Left forelimb (tissue), 1 donor: Measurements from ENCODE around the gene INHBE.
A peak's percentile ranks its signal among the peaks of the same experiment; 100 is the strongest.
"Not testable (repeated sequence)": the region's sequence is repeated elsewhere in the genome, so short reads cannot be mapped to it uniquely, and the experiment has no call there.

Experiments
- DNase-seq: peaks from one replicate; pipeline ENCODE4 v3.0.0-alpha.2; 2018; ENCODE audit warnings: low spot score

INHBE gene

DNA sequence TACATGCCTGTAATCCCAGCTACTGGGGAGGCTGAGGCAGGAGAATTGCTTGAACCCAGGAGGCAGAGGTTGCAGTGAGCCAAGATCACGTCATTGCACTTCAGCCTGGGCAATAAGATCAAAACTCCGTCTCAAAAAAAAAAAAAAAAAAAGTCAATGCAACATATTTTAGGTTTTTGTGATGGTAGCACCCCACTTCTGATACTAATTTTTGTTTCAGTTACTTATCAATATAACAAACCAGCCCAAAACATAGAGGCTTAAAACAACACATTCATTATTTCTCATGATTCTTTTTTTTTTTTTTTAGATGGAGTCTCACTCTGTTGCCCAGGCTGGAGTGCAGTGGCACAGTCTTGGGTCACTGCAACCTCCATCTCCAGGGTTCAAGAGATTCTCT is 13.7 kb upstream of the INHBE start:
- not testable (repeated sequence) for DNase-seq

DNA sequence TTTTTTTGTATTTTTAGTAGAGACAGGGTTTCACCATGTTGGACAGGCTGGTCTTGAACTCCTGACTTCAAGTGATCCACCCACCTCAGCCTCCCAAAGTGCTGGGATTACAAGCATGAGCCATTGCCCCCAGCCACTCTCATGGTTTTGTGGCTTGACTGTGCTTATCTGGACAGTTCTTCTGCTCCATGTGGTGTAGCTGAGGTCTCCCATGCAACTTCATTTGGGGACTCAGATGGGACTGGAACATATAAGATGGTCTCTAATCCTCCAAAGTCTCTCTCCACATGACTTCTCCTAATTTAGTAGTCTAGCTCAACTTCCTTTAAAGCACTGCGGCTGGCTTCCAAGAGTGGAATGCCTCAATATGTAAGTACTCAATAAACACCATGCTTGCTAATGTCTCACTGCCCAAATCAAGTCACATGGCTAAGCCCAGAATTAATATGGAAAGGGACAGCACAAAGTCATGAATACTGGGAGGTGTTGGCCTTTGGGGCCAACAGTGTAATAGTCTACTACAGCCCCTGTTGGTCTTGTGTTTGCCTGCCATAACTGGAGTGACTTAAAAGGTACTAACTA is 13.2 kb upstream of the INHBE start:
- no peak for DNase-seq

DNA sequence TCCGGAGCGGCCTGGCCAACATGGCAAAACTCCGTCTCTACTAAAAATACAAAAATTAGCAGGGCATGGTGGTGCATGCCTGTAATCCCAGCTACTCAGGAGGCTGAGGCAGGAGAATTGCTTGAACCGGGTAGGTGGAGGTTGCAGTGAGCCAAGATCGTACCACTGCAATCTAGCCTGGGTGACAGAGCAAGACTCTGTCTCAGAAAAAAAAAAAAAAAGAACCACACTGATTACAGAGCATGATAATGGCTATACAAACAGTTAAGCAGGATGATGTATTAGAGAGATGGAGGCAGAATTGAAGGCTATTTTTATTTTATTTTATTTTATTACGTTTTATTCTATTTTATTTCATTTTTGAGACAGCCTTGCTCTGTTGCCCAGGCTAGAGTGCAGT is 10.8 kb upstream of the INHBE start:
- DNase-seq = not testable (repeated sequence)

DNA sequence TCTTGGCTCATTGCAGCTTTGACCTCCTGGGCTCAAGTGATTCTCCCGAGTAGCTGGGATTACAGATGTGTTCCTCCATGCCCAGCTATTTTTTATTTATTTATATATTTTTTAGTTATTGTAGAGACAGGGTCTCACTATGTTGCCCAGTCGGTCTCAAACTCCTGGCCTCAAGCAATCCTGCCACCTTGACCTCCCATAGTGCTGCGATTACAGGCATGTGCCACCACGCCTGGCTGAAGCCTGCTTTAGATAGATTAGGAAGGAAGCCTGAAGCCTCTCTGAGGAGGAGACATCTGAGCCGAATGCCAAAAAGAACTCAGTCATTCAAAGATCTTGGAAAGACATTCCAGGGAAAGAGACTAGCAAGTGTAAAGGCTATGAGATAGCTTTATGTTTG is 10.4 kb upstream of the INHBE start:
- DNase-seq = no peak

DNA sequence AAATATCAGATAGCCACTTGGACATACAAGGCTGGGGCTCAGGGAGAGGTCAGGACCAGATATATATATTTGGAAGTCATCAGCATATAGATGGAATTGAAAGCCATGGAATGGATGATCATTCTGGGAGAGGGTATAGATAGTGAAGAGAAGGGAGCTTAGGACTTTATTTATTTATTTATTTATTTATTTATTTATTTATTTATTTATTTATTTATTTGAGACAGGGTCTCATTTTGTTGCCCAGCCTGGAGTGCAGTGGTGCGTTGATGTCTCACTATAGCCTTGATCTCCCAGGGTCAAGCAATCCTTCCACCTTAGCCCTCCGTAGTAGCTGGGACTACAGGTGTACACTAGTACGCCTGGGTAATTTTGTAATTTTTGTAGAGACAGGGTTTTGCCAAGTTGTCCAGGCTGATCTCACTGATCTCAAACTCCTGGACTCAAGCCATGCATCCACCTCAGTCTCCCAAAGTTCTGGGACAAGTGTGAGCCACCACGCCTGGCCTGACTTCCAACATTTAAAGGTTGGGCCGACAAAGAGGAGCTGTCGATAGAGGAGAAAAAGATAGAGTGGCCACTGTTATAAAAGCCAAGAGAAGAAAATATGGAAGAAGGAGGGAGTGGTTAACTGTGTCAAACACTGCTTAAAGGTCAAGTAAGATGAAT is 8.7 kb upstream of the INHBE start:
- no peak for DNase-seq

DNA sequence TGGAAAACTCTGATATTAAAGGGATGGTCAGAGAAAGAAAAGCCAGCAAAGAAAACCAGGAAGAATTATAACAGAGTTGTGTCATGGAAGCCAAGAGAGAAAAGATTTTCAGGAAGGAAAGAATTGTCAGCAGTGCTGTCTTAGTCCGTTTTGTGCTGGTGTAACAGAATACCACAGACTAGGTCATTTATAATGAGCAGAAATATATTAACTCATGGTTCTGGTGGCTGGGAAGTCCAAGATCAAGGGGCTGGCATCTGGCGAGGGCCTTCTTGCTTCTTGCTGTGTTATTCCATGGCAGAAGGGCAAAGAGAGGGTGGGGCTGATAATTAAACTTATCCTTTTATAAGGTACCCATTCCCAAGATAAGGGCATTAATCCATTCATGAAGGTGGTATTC is 6.4 kb upstream of the INHBE start:
- no peak for DNase-seq

DNA sequence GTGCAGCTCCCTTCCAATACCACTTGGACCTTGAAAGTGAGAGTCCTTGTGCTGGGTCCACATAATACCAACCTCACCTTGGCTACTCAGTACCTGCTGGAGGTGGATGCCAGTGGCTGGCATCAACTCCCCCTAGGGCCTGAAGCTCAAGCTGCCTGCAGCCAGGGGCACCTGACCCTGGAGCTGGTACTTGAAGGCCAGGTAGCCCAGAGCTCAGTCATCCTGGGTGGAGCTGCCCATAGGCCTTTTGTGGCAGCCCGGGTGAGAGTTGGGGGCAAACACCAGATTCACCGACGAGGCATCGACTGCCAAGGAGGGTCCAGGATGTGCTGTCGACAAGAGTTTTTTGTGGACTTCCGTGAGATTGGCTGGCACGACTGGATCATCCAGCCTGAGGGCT is 5.7 kb upstream of the INHBE start:
- DNase-seq = peak; percentile 44

DNA sequence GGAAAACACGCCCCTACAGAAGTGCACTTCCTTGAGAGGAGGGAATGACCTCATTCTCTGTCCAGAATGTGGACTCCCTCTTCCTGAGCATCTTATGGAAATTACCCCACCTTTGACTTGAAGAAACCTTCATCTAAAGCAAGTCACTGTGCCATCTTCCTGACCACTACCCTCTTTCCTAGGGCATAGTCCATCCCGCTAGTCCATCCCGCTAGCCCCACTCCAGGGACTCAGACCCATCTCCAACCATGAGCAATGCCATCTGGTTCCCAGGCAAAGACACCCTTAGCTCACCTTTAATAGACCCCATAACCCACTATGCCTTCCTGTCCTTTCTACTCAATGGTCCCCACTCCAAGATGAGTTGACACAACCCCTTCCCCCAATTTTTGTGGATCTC is 5.0 kb upstream of the INHBE start:
- no peak for DNase-seq

DNA sequence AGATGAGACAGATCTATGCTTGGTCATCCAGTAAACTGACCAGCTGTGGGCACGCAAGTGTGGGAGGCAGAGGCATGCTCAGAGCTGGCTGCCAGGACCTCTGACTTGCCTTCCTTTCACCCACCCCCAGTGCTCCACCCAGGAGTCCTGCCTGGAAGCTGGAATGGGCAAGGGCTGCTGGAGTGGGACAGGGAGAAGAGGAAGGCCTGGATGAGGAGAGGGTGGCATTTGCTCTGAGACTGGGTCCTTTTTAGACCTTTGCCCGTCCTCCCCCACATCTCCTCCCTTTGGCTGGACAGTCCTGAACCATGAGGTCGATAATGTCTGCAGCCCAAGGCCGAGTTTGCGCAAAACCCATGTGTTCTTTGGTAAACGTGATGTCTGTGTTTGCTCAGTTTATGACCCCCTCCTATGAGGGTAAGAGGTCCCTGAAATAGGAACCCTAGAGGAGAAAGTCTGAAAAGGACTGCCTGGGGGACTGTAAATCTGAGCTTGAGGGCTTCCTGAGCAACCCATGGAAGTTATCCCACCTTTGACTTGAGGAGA is 3.8 kb upstream of the INHBE start:
- no peak for DNase-seq

DNA sequence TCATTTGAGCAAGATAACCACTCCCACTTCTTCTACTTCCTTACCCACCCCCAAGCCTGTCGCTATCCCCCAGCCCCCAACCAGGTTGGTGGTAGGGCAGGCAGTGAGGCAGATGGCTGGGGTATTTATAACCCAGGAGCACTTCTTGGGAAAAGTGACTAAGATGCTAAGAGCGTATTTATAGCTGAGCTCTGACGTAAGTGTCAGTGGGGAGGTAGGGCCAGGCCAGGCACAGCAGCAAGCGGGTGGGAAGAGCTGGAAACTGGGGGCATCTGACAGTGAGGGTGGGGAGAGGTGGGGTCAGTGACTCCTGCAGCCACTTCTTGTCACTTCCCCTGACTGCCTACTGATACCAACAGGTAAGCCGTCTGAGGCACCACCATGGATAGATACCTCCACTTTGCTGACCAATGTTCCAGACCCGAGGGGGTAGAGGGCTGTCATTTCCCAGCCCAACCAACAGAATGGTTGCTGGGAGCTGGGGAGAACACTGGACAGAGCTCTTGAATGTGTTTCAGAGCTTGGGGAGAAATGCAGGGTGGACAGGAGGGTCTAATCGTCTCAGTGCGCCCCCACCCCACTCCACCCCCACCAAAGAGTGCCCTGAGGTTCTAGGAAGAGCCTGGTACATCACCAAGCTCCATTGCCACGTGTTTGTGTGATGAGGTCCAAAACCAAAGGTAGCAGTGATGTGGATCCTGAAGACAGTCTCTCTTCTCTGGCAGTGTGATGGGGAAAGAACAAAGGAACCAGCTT is 2.7 kb upstream of the INHBE start:
- DNase-seq = peak; percentile 46

DNA sequence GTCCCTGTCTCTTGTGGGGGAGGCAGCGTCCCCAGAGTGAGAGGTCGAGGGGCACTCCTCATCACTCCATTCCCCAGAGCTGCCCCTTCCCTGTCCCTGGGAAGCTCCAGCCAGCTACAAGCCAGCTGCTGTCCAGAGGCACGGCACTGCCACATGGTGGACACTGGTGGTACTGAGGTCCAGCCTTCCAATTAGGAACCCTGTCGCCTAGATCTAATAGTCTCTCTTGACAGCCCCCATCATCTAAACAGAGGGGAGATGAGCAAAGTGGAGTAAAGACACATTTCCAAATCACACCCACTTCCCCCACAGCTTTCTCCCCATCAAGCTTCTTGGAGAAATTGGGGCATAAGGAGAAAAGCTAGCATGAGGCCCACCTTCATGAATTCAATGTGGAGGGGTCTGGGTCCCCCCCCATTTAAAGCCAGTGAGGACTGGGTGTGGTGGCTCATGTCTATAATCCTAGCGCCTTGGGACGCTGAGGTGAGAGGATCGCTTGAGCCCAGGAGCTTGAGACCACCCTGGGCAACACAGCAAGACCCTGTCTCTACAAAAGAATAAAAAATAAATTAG is 2.1 kb upstream of the INHBE start:
- DNase-seq = no peak

DNA sequence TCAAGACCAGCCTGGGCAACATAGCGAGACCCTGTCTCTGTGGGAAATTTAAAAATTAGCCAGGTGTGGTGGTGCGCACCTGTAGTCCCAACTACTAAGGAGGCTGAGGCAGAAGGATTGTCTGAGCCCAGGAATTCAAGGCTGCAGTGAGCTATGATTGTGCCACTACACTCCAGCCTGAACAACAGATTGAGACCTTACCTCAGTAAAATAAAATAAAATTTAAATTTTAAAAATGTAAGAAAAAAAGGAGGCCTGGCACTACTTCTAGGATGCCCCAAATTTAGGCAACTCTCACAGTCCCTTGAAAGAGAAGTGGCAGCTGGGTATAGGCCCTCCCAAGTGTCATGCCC is 918 bp upstream of the INHBE start:
- DNase-seq = no peak

DNA sequence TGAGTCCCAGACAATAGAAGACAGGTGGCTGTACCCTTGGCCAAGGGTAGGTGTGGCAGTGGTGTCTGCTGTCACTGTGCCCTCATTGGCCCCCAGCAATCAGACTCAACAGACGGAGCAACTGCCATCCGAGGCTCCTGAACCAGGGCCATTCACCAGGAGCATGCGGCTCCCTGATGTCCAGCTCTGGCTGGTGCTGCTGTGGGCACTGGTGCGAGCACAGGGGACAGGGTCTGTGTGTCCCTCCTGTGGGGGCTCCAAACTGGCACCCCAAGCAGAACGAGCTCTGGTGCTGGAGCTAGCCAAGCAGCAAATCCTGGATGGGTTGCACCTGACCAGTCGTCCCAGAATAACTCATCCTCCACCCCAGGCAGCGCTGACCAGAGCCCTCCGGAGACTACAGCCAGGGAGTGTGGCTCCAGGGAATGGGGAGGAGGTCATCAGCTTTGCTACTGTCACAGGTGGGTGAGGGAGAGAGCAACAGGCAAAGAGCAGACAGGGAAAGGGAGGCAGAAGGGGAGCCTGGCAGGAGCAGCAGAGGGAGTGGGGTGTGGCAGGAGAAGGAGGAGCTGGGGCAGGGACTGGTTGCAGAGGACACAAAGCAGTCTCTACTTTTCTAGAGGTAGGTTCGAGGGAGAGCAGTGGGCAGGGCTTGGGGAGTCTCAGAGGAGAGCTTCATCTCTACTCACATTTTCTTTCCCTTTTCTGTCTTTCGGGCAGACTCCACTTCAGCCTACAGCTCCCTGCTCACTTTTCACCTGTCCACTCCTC is 452 bp downstream of the INHBE start:
- peak; percentile 46 for DNase-seq

DNA sequence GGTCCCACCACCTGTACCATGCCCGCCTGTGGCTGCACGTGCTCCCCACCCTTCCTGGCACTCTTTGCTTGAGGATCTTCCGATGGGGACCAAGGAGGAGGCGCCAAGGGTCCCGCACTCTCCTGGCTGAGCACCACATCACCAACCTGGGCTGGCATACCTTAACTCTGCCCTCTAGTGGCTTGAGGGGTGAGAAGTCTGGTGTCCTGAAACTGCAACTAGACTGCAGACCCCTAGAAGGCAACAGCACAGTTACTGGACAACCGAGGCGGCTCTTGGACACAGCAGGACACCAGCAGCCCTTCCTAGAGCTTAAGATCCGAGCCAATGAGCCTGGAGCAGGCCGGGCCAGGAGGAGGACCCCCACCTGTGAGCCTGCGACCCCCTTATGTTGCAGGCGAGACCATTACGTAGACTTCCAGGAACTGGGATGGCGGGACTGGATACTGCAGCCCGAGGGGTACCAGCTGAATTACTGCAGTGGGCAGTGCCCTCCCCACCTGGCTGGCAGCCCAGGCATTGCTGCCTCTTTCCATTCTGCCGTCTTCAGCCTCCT is 1.1 kb downstream of the INHBE start:
- peak; percentile 46 for DNase-seq

DNA sequence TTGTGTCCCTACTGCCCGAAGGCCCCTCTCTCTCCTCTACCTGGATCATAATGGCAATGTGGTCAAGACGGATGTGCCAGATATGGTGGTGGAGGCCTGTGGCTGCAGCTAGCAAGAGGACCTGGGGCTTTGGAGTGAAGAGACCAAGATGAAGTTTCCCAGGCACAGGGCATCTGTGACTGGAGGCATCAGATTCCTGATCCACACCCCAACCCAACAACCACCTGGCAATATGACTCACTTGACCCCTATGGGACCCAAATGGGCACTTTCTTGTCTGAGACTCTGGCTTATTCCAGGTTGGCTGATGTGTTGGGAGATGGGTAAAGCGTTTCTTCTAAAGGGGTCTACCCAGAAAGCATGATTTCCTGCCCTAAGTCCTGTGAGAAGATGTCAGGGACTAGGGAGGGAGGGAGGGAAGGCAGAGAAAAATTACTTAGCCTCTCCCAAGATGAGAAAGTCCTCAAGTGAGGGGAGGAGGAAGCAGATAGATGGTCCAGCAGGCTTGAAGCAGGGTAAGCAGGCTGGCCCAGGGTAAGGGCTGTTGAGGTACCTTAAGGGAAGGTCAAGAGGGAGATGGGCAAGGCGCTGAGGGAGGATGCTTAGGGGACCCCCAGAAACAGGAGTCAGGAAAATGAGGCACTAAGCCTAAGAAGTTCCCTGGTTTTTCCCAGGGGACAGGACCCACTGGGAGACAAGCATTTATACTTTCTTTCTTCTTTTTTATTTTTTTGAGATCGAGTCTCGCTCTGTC is 1.8 kb downstream of the INHBE start:
- peak; percentile 34 for DNase-seq

DNA sequence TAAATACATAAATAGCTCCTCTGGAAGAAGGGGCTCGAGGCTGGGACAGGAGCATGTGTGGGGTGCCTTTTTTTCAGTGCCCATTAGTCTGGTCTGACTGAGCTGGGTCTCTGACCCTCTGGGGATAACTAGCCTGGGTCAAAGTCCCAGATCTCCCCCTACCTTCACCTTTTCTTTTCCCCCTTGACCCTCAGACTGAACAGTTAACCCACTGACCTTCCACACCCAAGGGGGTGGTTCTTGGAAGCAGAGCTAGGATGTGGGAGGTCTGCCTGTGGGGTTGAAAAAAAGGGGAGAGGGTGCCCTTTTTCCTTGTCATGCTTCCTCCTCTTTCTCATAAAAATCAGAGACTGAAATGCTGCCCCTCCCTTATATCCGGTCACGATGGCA is 3.6 kb downstream of the INHBE start:
- DNase-seq = no peak

DNA sequence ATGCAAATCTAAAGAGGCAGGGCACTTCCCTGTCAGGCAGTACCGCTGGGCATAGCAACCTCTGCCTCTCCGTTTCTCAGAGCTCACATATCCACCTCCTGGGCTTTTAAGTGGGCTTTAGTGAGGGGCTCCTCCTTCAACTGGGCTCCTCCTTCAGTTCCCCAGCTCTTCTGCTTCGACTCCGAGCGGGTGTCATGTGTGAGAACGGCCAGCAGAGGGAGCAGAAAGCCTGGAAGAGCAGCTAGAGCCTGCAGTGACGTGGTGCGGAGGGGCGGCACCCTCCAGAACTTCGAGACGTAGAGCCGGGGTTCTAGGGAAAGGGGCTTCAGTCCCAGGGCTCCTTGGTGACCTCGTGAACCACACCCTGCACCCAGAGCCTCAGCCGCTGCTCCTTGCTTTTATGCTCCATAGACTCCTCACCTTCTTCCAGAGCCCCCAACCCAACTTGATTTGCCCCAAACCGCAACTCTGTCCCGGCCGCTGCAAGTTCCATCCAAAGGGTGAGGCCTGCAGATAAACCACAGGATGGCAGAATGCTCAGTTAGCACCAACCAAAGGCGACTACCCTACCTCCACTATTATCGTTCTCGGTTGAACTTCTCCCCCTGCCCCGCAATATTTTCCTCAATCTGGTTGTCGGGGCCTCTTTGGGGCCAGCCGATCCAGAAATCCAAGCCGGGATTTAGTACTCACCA is 4.1 kb downstream of the INHBE start:
- DNase-seq = peak; percentile 96

DNA sequence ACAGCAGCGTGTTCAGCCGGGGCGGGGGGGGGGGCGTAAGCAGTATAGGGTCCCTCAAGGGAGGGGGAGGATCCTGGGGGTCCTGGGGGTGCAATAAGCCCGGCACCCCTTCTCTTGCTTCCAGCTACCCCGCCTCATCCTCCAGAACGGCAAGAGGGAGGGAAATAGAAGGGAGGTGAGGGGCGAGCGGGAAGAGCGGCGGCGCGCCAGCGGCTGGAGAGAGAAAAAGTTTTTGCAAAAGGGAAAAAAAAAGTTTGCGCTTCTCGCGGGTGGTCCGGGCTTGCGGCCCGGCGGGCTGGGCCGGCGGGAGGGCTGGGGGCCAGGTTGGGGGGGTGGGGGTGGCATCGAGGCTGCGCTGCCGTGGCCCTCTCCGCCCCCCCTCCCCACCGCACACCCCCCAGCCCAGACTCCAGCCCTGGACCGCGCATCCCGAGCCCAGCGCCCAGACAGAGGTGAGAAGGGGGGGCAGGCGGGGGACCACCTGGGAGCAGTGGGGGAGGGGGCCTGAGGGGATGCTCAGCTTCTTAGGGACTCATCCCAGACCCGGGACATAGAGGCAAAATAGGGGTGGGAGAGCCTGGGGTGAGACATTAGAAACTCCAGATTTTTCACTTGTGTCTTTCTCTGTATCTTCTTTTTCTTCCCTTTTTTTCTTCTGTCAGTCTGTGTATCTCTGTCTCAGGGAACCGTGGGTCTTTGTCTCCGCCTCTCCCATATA is 4.8 kb downstream of the INHBE start, which contains the start of gene GLI1:
Gene GLI1, plus strand, starts transcription at position 36 of the 718 bp plus-strand sequence. CDS start 3,907 bp downstream, outside the sequence.
- DNase-seq = peak; percentile 90

DNA sequence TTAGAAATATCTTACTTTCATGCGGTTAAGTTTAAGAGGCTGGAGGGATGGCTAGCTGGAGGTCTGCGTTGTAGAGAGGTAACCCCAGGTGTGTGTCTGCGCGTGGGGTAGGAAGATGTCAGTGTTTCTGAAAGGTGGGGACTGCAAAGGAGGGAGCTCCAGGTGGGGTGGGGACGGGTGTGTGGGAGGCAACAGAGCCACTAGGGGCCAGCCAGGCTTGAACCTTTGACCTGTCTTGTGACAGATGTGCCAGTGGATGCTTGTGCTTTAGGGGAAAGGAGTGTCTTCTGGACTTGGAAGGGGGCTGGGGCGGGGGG is 5.3 kb downstream of the INHBE start:
- DNase-seq = no peak

DNA sequence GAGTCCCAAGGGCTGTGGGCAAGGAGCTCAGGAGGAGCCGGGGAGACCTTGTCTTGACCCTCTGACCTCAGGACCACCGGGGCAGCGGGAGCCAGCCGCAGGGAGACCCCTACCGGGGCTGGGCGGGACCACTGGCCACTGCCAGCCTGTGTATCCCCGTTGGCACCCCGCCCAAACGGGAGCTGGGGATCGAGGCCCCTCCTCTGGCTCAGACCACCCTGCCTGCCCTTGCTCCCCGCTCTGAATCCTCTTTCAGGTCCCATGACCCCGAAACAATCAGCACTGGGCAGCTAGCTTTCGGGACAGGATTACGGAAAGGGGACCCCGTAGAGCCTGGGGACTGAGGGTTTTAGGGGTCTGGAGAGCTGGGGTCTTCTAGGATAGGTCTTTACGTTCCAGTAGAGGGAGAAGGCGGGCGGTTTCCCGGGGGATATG is 5.8 kb downstream of the INHBE start:
- no peak for DNase-seq
